ENCODE results near the gene MRPL30. TPM values are rescaled to one million over a fixed set of nuclear protein-coding genes. Genes with fewer than 3 reads are reported as not detected.
"Not testable (repeated sequence)": the region's sequence is repeated elsewhere in the genome, so short reads cannot be mapped to it uniquely, and the experiment has no call there.

Gene MRPL30
- total RNA-seq (10 to 100 TPM; 31.9 to 43.2 (median 36.1) TPM), polyA plus RNA-seq (10 to 100 TPM; 19.0 to 19.4 TPM)
- long read RNA-seq, donor 1, transcript MRPL30-201 (6 exons, 2,605 nt): major isoform, 14 of 33 reads
- long read RNA-seq, donor 1, partial matches to known transcripts: 2 of 33 reads
- long read RNA-seq, donor 1, other reads (novel, unspliced or antisense): 17 of 33 reads
- long read RNA-seq, donor 2, transcript MRPL30-201 (6 exons, 2,605 nt): major isoform, 23 of 34 reads
- long read RNA-seq, donor 2, partial matches to known transcripts: 0 of 34 reads
- long read RNA-seq, donor 2, other reads (novel, unspliced or antisense): 10 of 34 reads
- long read RNA-seq, donor 3, transcript MRPL30-201 (6 exons, 2,605 nt): major isoform, 72 of 119 reads
- long read RNA-seq, donor 3, partial matches to known transcripts: 36 of 119 reads
- long read RNA-seq, donor 3, other reads (novel, unspliced or antisense): 11 of 119 reads

GRCh38 chr2:99180755-99181623 lies at the start of gene MRPL30, which contains the start of gene MITD1:
MRPL30 (plus strand) TSS chr2:99181184; CDS start chr2:99186204, 5,020 bp downstream.
MITD1 (minus strand) TSS chr2:99181058; CDS start chr2:99180981, 77 bp downstream.
- intact Hi-C loops (cut with DNase I): loop anchor here in 8 of 10 donors (1.0 to 10.0 kb wide), 8 partner anchors 22 to 306 kb away; partner anchors contain the start of genes TXNDC9 (in 8 of the 8), EIF5B (in 7 of the 8), C2orf15 (in 1 of the 8) and LIPT1 (in 1 of the 8)
- no peaks in the 10 kb centered on the region for H3K9me3 ChIP-seq
- ATAC-seq (peak; percentile 97 to 100 (median 99)), DNase-seq (peak; percentile 85 to 94)
- H3K4me1 ChIP-seq: peaks cover 4 to 47% (median 36%) of the 10 kb centered on the region in 9 donors
- peak within 1 kb of the TSS; percentile 35 to 99 (median 74) for H3K4me3 ChIP-seq
- 0% methylated on average over 39 of the region's 39 CpGs for WGBS, 2 donors
- no peaks in the 10 kb centered on the region for H3K27me3 ChIP-seq
- no peak for TF ChIP-seq CTCF (IDR thresholded peaks at IDR 0.05)
- H3K27ac ChIP-seq: peak within 1 kb of the TSS in 9 of 10 donors; percentile 60 to 89 (median 77)
- peaks cover 0 to under 1% (median 0%) of the 10 kb centered on the region in 9 donors for H3K36me3 ChIP-seq

- H3K36me3 ChIP-seq; H3K4me3 ChIP-seq; H3K27ac ChIP-seq; ATAC-seq; H3K4me1 ChIP-seq; intact Hi-C loops (cut with DNase I); DNase-seq; H3K27me3 ChIP-seq: not testable (repeated sequence)
- WGBS, 2 donors: 87 to 95% methylated on average over 2 of the region's 2 CpGs
- peaks cover 0 to 37% (median 23%) of the 10 kb centered on the region in 11 donors for H3K9me3 ChIP-seq
Observed at GRCh38 chr2:99135044-99135556, 45.9 kb upstream of the MRPL30 start.

GRCh38 chr2:99139003-99139402 lies 42.0 kb upstream of the MRPL30 start:
- intact Hi-C loops (cut with DNase I): no loop called here
- no peak for DNase-seq
- no peak overlapping the region for H3K27ac ChIP-seq
- no peaks in the 10 kb centered on the region for H3K27me3 ChIP-seq
- ATAC-seq: no peak
- no peak for TF ChIP-seq CTCF (IDR thresholded peaks at IDR 0.05)
- peaks cover 0 to 19% (median 12%) of the 10 kb centered on the region in 9 donors for H3K4me1 ChIP-seq
- H3K36me3 ChIP-seq: no peaks in the 10 kb centered on the region
- 92 to 95% methylated on average over 4 of the region's 4 CpGs for WGBS, 2 donors
- H3K4me3 ChIP-seq: no peak overlapping the region
- no peaks in the 10 kb centered on the region for H3K9me3 ChIP-seq

- WGBS, 2 donors: 26 to 28% methylated on average over 17 of the region's 17 CpGs
- no peak for TF ChIP-seq CTCF (IDR thresholded peaks at IDR 0.05)
- Histone ChIP-seq H3K36me3 (no peaks in the 10 kb centered on the region), H3K9me3 (no peaks in the 10 kb centered on the region), H3K4me3 (peak overlapping the region; percentile 68 to 99 (median 88)), H3K27me3 (no peaks in the 10 kb centered on the region), H3K27ac (peak overlapping the region in 9 of 10 donors; percentile 36 to 82 (median 72)), H3K4me1 (peaks cover 0 to 19% (median 12%) of the 10 kb centered on the region in 9 donors)
- DNase-seq (no peak), ATAC-seq (no peak)
- intact Hi-C loops (cut with DNase I): loop anchor here in 2 of 10 donors (2.0 to 5.0 kb wide), 2 partner anchors 15 to 42 kb away; partner anchors contain the start of genes LIPT1 (in 1 of the 2), MITD1 (in 1 of the 2), MRPL30 (in 1 of the 2) and TSGA10 (in 1 of the 2)
Observed at GRCh38 chr2:99140056-99140859, 40.7 kb upstream of the MRPL30 start.

Measured in heart right ventricle (tissue), 16 donors.